GM10248 (cell line): Measurements from ENCODE around the gene MTF1.

Experiments used
- CTCF ChIA-PET: fragments of 300-600 bp; sonication (Branson Sonifier 250); formaldehyde crosslinking; extraction: SDS; loops from one replicate; lab custom pipeline; 2021; ENCODE audit warnings: antibody characterized with exemption; lab: Yijun Ruan, JAX
- POLR2A ChIA-PET: fragments of 350-650 bp; sonication (Branson Sonifier 250); formaldehyde crosslinking; extraction: SDS; loops from one replicate; lab custom pipeline; 2020; ENCODE audit warnings: antibody characterized with exemption; lab: Yijun Ruan, JAX
- DNase-seq: peaks from one replicate; pipeline ENCODE4 v3.0.0; 2012; ENCODE audit errors: extremely low spot score
- TF ChIP-seq, protein P1 (sequence below): IDR thresholded peaks from 2 replicates; pipeline ENCODE4 v1.5.1; 2012; ENCODE audit warnings: mild to moderate bottlenecking, low read depth; ENCODE audit errors: extremely low read depth, missing control alignments, control extremely low read depth

MTF1 gene

GRCh38 chr1:37860346-37860666 is 914 bp upstream of the MTF1 start:
- TF ChIP-seq, protein P1, sequence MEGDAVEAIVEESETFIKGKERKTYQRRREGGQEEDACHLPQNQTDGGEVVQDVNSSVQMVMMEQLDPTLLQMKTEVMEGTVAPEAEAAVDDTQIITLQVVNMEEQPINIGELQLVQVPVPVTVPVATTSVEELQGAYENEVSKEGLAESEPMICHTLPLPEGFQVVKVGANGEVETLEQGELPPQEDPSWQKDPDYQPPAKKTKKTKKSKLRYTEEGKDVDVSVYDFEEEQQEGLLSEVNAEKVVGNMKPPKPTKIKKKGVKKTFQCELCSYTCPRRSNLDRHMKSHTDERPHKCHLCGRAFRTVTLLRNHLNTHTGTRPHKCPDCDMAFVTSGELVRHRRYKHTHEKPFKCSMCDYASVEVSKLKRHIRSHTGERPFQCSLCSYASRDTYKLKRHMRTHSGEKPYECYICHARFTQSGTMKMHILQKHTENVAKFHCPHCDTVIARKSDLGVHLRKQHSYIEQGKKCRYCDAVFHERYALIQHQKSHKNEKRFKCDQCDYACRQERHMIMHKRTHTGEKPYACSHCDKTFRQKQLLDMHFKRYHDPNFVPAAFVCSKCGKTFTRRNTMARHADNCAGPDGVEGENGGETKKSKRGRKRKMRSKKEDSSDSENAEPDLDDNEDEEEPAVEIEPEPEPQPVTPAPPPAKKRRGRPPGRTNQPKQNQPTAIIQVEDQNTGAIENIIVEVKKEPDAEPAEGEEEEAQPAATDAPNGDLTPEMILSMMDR, result no peak
- no peak for DNase-seq
- CTCF ChIA-PET, result interaction anchor here (0.8 to 3.1 kb wide), 43 partner anchors 9 to 297 kb away, joined by 3 to 51 read pairs (median 6); partner anchors contain the start of genes C1orf122, INPP5B, SF3A3 and YRDC
- POLR2A ChIA-PET, result no interaction called here

DNA sequence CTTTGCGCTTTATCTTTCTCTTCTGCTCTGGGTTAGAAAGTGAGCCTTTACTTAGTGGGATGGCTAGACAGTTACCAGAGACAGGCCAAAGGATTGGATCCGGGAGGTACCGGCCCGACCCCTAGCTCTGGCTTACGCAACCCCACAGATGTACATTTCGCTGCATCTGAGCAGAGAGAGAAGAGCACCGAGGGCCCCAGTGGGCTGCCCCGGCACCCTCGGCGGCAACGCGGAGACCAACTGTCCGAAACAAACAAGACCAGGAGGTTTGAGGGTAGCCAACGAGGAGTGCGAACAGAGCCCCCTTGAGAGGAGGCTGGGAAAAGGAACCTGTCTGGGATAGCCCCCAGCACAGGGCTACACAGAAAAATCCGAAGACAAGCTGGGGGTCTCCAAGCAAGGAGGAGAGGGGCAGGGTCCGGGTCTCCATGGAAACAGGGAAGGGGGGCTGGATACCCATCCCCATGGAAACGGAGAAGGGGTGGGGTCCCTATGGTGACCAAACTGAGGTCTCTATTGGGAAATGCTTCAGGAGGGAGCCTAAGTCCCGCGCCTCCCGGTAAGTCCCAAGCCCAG is 373 bp downstream of the MTF1 start:
- ChIA-PET POLR2A (interaction anchor here (0.7 to 1.0 kb wide), 3 partner anchors 73 to 1589 kb away, joined by 3 to 5 read pairs (median 3); partner anchors contain the start of gene CDCA8), CTCF (interaction anchor here (0.7 to 3.1 kb wide), 41 partner anchors 8 to 296 kb away, joined by 3 to 51 read pairs (median 6); partner anchors contain the start of genes C1orf122, GNL2, INPP5B and YRDC)
- TF ChIP-seq, protein P1, result no peak
- no peak for DNase-seq

GRCh38 chr1:37854406-37854805 is 5.0 kb downstream of the MTF1 start:
- ChIA-PET CTCF (interaction anchor here (1.4 to 1.5 kb wide), 2 partner anchors 18 to 32 kb away, joined by 3 to 4 read pairs; no protein-coding TSS in a partner anchor), POLR2A (interaction anchor here (0.7 kb wide), 1 partner anchor 1075 kb away, joined by 3 read pairs; no protein-coding TSS in a partner anchor)
- DNase-seq, result no peak
- TF ChIP-seq, protein P1, result no peak

DNA sequence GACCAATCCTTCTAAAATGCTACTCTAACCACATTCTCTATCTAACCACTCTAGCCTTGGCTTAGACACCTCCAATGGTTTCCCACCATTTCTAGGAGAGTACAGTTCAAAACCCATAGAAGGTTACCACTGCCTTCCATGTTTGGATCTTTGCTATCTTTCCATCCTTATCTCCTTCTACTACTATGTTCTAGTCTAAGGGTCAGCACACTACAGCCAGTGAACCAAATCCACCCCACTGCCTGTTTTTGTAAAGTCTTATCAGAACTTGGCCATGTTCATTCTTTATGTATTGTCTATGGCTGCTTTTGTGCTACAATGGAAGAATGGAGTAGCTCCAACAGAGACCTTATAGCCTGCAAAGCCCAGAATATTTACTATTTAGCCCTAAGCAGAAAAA is 6.2 kb downstream of the MTF1 start:
- CTCF ChIA-PET, result interaction anchor here (1.0 to 1.5 kb wide), 3 partner anchors 9 to 59 kb away, joined by 4 read pairs; no protein-coding TSS in a partner anchor
- TF ChIP-seq, protein P1, result no peak
- POLR2A ChIA-PET, result no interaction called here
- DNase-seq, result no peak

DNA sequence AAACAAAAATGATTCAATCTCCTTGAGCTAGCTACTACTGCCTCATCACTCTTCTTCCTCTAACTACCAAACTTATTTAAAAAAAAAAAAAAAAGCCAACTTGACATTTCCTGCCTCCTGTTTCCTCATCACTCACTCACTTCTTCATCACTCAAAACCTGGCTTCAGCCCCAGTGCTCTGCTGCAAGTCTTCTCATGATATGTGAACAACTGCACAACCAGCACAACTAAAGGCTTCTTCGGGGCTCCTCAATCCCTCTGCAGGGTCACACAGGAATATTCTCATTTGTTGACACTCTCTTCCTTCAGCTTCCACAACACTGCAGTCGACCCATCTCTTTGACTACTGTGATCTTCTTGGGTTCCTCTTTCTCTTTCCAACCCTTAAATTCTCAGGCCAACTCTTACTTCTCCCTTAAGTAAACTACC is 7.6 kb downstream of the MTF1 start:
- no peak for DNase-seq
- TF ChIP-seq, protein P1, result no peak
- ChIA-PET POLR2A (no interaction called here), CTCF (interaction anchor here (1.4 to 2.8 kb wide), 2 partner anchors 8 to 26 kb away, joined by 3 to 37 read pairs; partner anchors contain the start of gene MTF1)

- TF ChIP-seq, protein P1, result no peak
- ChIA-PET POLR2A (interaction anchor here (0.6 kb wide), 1 partner anchor 49 kb away, joined by 3 read pairs; no protein-coding TSS in a partner anchor), CTCF (interaction anchor here (0.7 to 2.8 kb wide), 6 partner anchors 9 to 139 kb away, joined by 3 to 37 read pairs (median 3); partner anchors contain the start of genes C1orf122, MTF1 and YRDC)
Measured at GRCh38 chr1:37851262-37851661, 8.1 kb downstream of the MTF1 start.

More at GRCh38 chr1:37851262-37851661, 8.1 kb downstream of the MTF1 start:
- DNase-seq, result no peak
